ENCODE data around the gene OR5K3.

The OR5K3 gene

DNA sequence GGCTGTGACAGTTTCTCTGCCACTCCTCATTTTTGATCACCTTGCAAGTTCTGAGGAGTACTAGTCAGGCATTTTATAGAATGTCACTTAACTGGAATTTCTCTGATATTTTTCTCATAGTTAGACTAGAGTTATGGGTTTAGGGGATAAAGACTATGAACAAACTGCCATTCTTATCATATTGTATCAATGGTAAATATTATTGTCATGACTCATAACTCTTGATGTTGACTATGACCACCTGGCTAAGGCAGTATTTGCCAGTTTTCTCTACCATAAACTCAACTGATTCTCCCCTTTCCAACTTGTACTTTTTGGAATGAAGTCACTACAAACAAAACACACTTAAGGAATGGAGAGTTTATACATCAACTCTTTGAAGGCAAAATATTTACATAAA, 49.8 kb downstream of the OR5K3 start:
- DNase-seq: no peak

All from EL (cell line).